Right lobe of liver (tissue), 6 donors: Measurements from ENCODE around the gene OR10X1. TPM values are rescaled to one million over a fixed set of nuclear protein-coding genes. Genes with fewer than 3 reads are reported as not detected.

Experiments
- ATAC-seq, 4 donors: fragments of 200-7000 bp; cut with Tn5 transposase; one replicate each; pipeline ENCODE4 v1.9.1; 2020; ENCODE audit warnings: mild to moderate bottlenecking in 4 of 4, moderate library complexity in 4 of 4
- DNase-seq, 3 donors: peaks; one replicate each; pipeline ENCODE4 v3.0.0-alpha.2; 2020
- H3K27ac ChIP-seq, 3 donors: fragments of 200-600 bp; one replicate each; pipeline ENCODE4 v1.8.0; 2022
- H3K27me3 ChIP-seq, 2 donors: fragments of 200-600 bp; one replicate each; pipeline ENCODE4 v1.8.0; 2022
- H3K36me3 ChIP-seq, 4 donors: fragments of 200-600 bp; sonication (generic) in 1 of 4; one replicate each; pipeline versions ENCODE4 v1.5.1 to v1.8.0; 2017 to 2022; ENCODE audit warnings: control low read depth in 1 of 4
- H3K4me1 ChIP-seq, 4 donors: fragments of 200-600 bp; sonication (generic) in 1 of 4; one replicate each; pipeline versions ENCODE4 v1.5.1 to v1.8.0; 2017 to 2022; ENCODE audit warnings: control low read depth in 1 of 4
- H3K4me3 ChIP-seq, 3 donors: fragments of 200-600 bp; one replicate each; pipeline ENCODE4 v1.8.0; 2022
- H3K9me3 ChIP-seq, 4 donors: fragments of 200-600 bp; sonication (generic) in 1 of 4; one replicate each; pipeline versions ENCODE4 v1.5.1 to v1.8.0; 2017 to 2022; ENCODE audit warnings: control low read depth in 1 of 4
- CTCF ChIP-seq, 4 donors: fragments of 200-600 bp in 3 of 4; fragments of 450-650 bp in 1 of 4; IDR thresholded peaks; one replicate each; pipeline versions ENCODE4 v1.5.1 to v1.8.0; 2016 to 2022; ENCODE audit warnings: antibody characterized with exemption in 4 of 4, mild to moderate bottlenecking in 2 of 4
- POLR2A ChIP-seq: fragments of 450-650 bp; IDR thresholded peaks from one replicate; pipeline ENCODE4 v1.6.1; 2017; ENCODE audit warnings: antibody characterized with exemption, mild to moderate bottlenecking
- WGBS: methylation state at CpG from one replicate; pipeline ENCODE4 v1.1.6; 2018; ENCODE audit warnings: low coverage, low lambda C conversion rate; ENCODE audit not compliant: insufficient coverage; ENCODE audit errors: missing lambda C conversion rate; 5-methylcytosine and 5-hydroxymethylcytosine counted together
- intact Hi-C, 2 donors: fragments of 100-400 bp; cut with DNase I; formaldehyde crosslinking; loops; one replicate each; pipeline versions ENCODE4 v1.11.2 to v1.14.1; 2022
- total RNA-seq, 6 experiments: library from RNA; depleted of rRNA in 2 of 6; stranded (reverse); fragments of >200 nt in 2 of 6; fragmentation: NEBNext Ultra II Directional in 3 of 6; extraction: Animal tissue kit (Norgen Biotek cat#: 25700) in 3 of 6; gene quantifications; one replicate each; pipeline versions ENCODE4 v1.1.0 to v1.2.4, GENCODE V29; 2016 to 2023
- donor health status: DM: no; HTN: yes; CAD: no.
- donor health status: DM: no; HTN: no; CAD: no.
- donor health status: DM: no; HTN: no; CAD: no.
- donor health status: DM: no; HTN: yes; CAD: no.
- donor health status: DM: no; HTN: yes; CAD: no.

OR10X1 gene
- total RNA-seq, 6 experiments from 2014 or later = not detected

GRCh38 chr1:158570480-158570879 lies 9.2 kb downstream of the OR10X1 start, which contains the start of gene OR6P1:
Gene OR6P1, minus strand, starts transcription at chr1:158570580. Its CDS starts 6,976 bp downstream, at chr1:158563604.
- no peak within 1 kb of the TSS for H3K4me3 ChIP-seq

GRCh38 chr1:158564608-158565007 lies 15.1 kb downstream of the OR10X1 start:
- no peak overlapping the region for H3K4me3 ChIP-seq
- DNase-seq = no peak
- 25% methylated on average over 2 of the region's 2 CpGs for WGBS
- no peaks in the 10 kb centered on the region for H3K27me3 ChIP-seq
- no peaks in the 10 kb centered on the region for H3K4me1 ChIP-seq
- H3K9me3 ChIP-seq = no peaks in the 10 kb centered on the region
- no peak for ATAC-seq
- intact Hi-C loops = no loop called here
- no peak overlapping the region for H3K27ac ChIP-seq
- no peaks in the 10 kb centered on the region for H3K36me3 ChIP-seq
- TF ChIP-seq POLR2A = no peak
- no peak for TF ChIP-seq CTCF (IDR thresholded peaks at IDR 0.05)

More at GRCh38 chr1:158570480-158570879, 9.2 kb downstream of the OR10X1 start, which contains the start of gene OR6P1:
- no peaks in the 10 kb centered on the region for H3K4me1 ChIP-seq
- DNase-seq (no peak), ATAC-seq (no peak)
- no peaks in the 10 kb centered on the region for H3K9me3 ChIP-seq
- intact Hi-C loops = no loop called here
- TF ChIP-seq CTCF (IDR thresholded peaks at IDR 0.05) (no peak), POLR2A (no peak)
- no peaks in the 10 kb centered on the region for H3K36me3 ChIP-seq
- H3K27me3 ChIP-seq = no peaks in the 10 kb centered on the region
- 45% methylated on average over 3 of the region's 3 CpGs for WGBS
- H3K27ac ChIP-seq = no peak within 1 kb of the TSS

- Histone ChIP-seq H3K4me1 (no peaks in the 10 kb centered on the region), H3K27me3 (no peaks in the 10 kb centered on the region), H3K36me3 (no peaks in the 10 kb centered on the region), H3K9me3 (no peaks in the 10 kb centered on the region), H3K4me3 (no peak overlapping the region), H3K27ac (no peak overlapping the region)
- whole genome bisulfite sequencing = 26% methylated on average over 2 of the region's 2 CpGs
- ATAC-seq = no peak
- intact Hi-C loops = no loop called here
- DNase-seq = no peak
- TF ChIP-seq CTCF (IDR thresholded peaks at IDR 0.05) = no peak
- no peak for TF ChIP-seq POLR2A
Measured at GRCh38 chr1:158563853-158564252, 15.8 kb downstream of the OR10X1 start.

- no peak overlapping the region for H3K27ac ChIP-seq
- WGBS = 38% methylated on average over 1 of the region's 1 CpG
- ATAC-seq = no peak
- no peaks in the 10 kb centered on the region for H3K9me3 ChIP-seq
- intact Hi-C loops = no loop called here
- no peaks in the 10 kb centered on the region for H3K4me1 ChIP-seq
- no peaks in the 10 kb centered on the region for H3K36me3 ChIP-seq
- H3K4me3 ChIP-seq = no peak overlapping the region
- TF ChIP-seq POLR2A (no peak), CTCF (IDR thresholded peaks at IDR 0.05) (no peak)
- H3K27me3 ChIP-seq = no peaks in the 10 kb centered on the region
- DNase-seq = no peak
Measured at GRCh38 chr1:158559696-158560095, 20.0 kb downstream of the OR10X1 start.

- H3K27me3 ChIP-seq = no peaks in the 10 kb centered on the region
- TF ChIP-seq CTCF (IDR thresholded peaks at IDR 0.05) (no peak), POLR2A (no peak)
- no peak for DNase-seq
- no peaks in the 10 kb centered on the region for H3K36me3 ChIP-seq
- no peak within 1 kb of the TSS for H3K4me3 ChIP-seq
- H3K27ac ChIP-seq = no peak within 1 kb of the TSS
- ATAC-seq = no peak
- no peaks in the 10 kb centered on the region for H3K4me1 ChIP-seq
- intact Hi-C loops = no loop called here
- WGBS = 40% methylated on average over 3 of the region's 3 CpGs
- no peaks in the 10 kb centered on the region for H3K9me3 ChIP-seq
Measured at GRCh38 chr1:158554352-158554751, 25.3 kb downstream of the OR10X1 start, which contains the start of gene OR6Y1. Gene OR6Y1, minus strand, starts transcription at chr1:158554405. Its CDS starts 6,300 bp downstream, at chr1:158548105.
